Omental fat pad (tissue), 4 donors: ENCODE data around the gene C1QL1. TPM values are rescaled to one million over a fixed set of nuclear protein-coding genes. Genes with fewer than 3 reads are reported as not detected.

Source experiments
- ATAC-seq: fragments of 150-250 bp; one replicate; pipeline ENCODE4 v1.9.1; 2016; ENCODE audit warnings: mild to moderate bottlenecking, moderate library complexity; ENCODE audit not compliant: low FRiP score
- DNase-seq: peaks from one replicate; pipeline ENCODE4 v3.0.0-alpha.2; 2019; ENCODE audit warnings: low spot score
- CTCF ChIP-seq, 3 donors: fragments of 450-650 bp; IDR thresholded peaks; one replicate each; pipeline ENCODE4 v1.5.1; 2016 to 2017; ENCODE audit warnings: antibody characterized with exemption in 3 of 3, mild to moderate bottlenecking in 3 of 3, moderate library complexity in 2 of 3
- total RNA-seq, 4 donors: library from RNA; depleted of rRNA; stranded (reverse); fragments of >200 nt; gene quantifications; one replicate each; pipeline ENCODE4 v1.1.0, GENCODE V29; 2016

The C1QL1 gene
- total RNA-seq, 4 donors from 2014 or later: 9.2 to 24.2 (median 10.4) TPM; not detected in 1

GRCh38 chr17:44925731-44926697 lies 42.1 kb downstream of the C1QL1 start:
- DNase-seq (no peak), ATAC-seq (no peak)
- TF ChIP-seq CTCF (IDR thresholded peaks at IDR 0.05): no peak

GRCh38 chr17:44924107-44924544 lies 44.0 kb downstream of the C1QL1 start:
- DNase-seq (no peak), ATAC-seq (no peak)
- no peak for TF ChIP-seq CTCF (IDR thresholded peaks at IDR 0.05)

GRCh38 chr17:44922746-44923470 lies 45.2 kb downstream of the C1QL1 start:
- no peak for ATAC-seq
- TF ChIP-seq CTCF (IDR thresholded peaks at IDR 0.05): no peak
- DNase-seq: no peak

- TF ChIP-seq CTCF (IDR thresholded peaks at IDR 0.05): no peak
- ATAC-seq (no peak), DNase-seq (no peak)
These were observed 46.0 kb downstream of the C1QL1 start for GRCh38 chr17:44922136-44922535.

- no peak for TF ChIP-seq CTCF (IDR thresholded peaks at IDR 0.05)
- DNase-seq: no peak
- no peak for ATAC-seq
These were observed 46.8 kb downstream of the C1QL1 start for GRCh38 chr17:44921122-44921882.

GRCh38 chr17:44920565-44920940 lies 47.5 kb downstream of the C1QL1 start:
- DNase-seq (no peak), ATAC-seq (no peak)
- TF ChIP-seq CTCF (IDR thresholded peaks at IDR 0.05): no peak
